Right lobe of liver (tissue), 6 donors: Measurements from ENCODE around the gene DBH. TPM values are rescaled to one million over a fixed set of nuclear protein-coding genes. Genes with fewer than 3 reads are reported as not detected.
A peak's percentile ranks its signal among the peaks of the same experiment; 100 is the strongest.

Source experiments
- ATAC-seq, 4 donors: fragments of 200-7000 bp; cut with Tn5 transposase; one replicate each; pipeline ENCODE4 v1.9.1; 2020; ENCODE audit warnings: mild to moderate bottlenecking in 4 of 4, moderate library complexity in 4 of 4
- DNase-seq, 3 donors: peaks; one replicate each; pipeline ENCODE4 v3.0.0-alpha.2; 2020
- H3K27ac ChIP-seq, 3 donors: fragments of 200-600 bp; one replicate each; pipeline ENCODE4 v1.8.0; 2022
- H3K27me3 ChIP-seq, 2 donors: fragments of 200-600 bp; one replicate each; pipeline ENCODE4 v1.8.0; 2022
- H3K36me3 ChIP-seq, 4 donors: fragments of 200-600 bp; sonication (generic) in 1 of 4; one replicate each; pipeline versions ENCODE4 v1.5.1 to v1.8.0; 2017 to 2022; ENCODE audit warnings: control low read depth in 1 of 4
- H3K4me1 ChIP-seq, 4 donors: fragments of 200-600 bp; sonication (generic) in 1 of 4; one replicate each; pipeline versions ENCODE4 v1.5.1 to v1.8.0; 2017 to 2022; ENCODE audit warnings: control low read depth in 1 of 4
- H3K4me3 ChIP-seq, 3 donors: fragments of 200-600 bp; one replicate each; pipeline ENCODE4 v1.8.0; 2022
- H3K9me3 ChIP-seq, 4 donors: fragments of 200-600 bp; sonication (generic) in 1 of 4; one replicate each; pipeline versions ENCODE4 v1.5.1 to v1.8.0; 2017 to 2022; ENCODE audit warnings: control low read depth in 1 of 4
- CTCF ChIP-seq, 4 donors: fragments of 200-600 bp in 3 of 4; fragments of 450-650 bp in 1 of 4; IDR thresholded peaks; one replicate each; pipeline versions ENCODE4 v1.5.1 to v1.8.0; 2016 to 2022; ENCODE audit warnings: antibody characterized with exemption in 4 of 4, mild to moderate bottlenecking in 2 of 4
- POLR2A ChIP-seq: fragments of 450-650 bp; IDR thresholded peaks from one replicate; pipeline ENCODE4 v1.6.1; 2017; ENCODE audit warnings: antibody characterized with exemption, mild to moderate bottlenecking
- WGBS: methylation state at CpG from one replicate; pipeline ENCODE4 v1.1.6; 2018; ENCODE audit warnings: low coverage, low lambda C conversion rate; ENCODE audit not compliant: insufficient coverage; ENCODE audit errors: missing lambda C conversion rate; 5-methylcytosine and 5-hydroxymethylcytosine counted together
- intact Hi-C, 2 donors: fragments of 100-400 bp; cut with DNase I; formaldehyde crosslinking; loops; one replicate each; pipeline versions ENCODE4 v1.11.2 to v1.14.1; 2022
- total RNA-seq, 6 experiments: library from RNA; depleted of rRNA in 2 of 6; stranded (reverse); fragments of >200 nt in 2 of 6; fragmentation: NEBNext Ultra II Directional in 3 of 6; extraction: Animal tissue kit (Norgen Biotek cat#: 25700) in 3 of 6; gene quantifications; one replicate each; pipeline versions ENCODE4 v1.1.0 to v1.2.4, GENCODE V29; 2016 to 2023
- donor health status: DM: no; HTN: yes; CAD: no.
- donor health status: DM: no; HTN: no; CAD: no.
- donor health status: DM: no; HTN: no; CAD: no.
- donor health status: DM: no; HTN: yes; CAD: no.
- donor health status: DM: no; HTN: yes; CAD: no.

The DBH gene
- total RNA-seq, 6 experiments from 2014 or later = 1.2 to 12.9 (median 5.7) TPM

- no peak for ATAC-seq
- H3K9me3 ChIP-seq = no peaks in the 10 kb centered on the region
- no peaks in the 10 kb centered on the region for H3K27me3 ChIP-seq
- H3K27ac ChIP-seq = no peak overlapping the region
- no peaks in the 10 kb centered on the region for H3K4me1 ChIP-seq
- intact Hi-C loops = no loop called here
- TF ChIP-seq CTCF (IDR thresholded peaks at IDR 0.05) (no peak), POLR2A (no peak)
- no peak for DNase-seq
- 43% methylated on average over 7 of the region's 27 CpGs for WGBS
- no peaks in the 10 kb centered on the region for H3K36me3 ChIP-seq
- no peak overlapping the region for H3K4me3 ChIP-seq
Measured at GRCh38 chr9:133632806-133633680, 3.1 kb upstream of the DBH start.

- H3K27me3 ChIP-seq = no peaks in the 10 kb centered on the region
- 64% methylated on average over 8 of the region's 8 CpGs for WGBS
- intact Hi-C loops = no loop called here
- no peak overlapping the region for H3K27ac ChIP-seq
- no peaks in the 10 kb centered on the region for H3K9me3 ChIP-seq
- TF ChIP-seq POLR2A = no peak
- TF ChIP-seq CTCF (IDR thresholded peaks at IDR 0.05) = no peak
- no peaks in the 10 kb centered on the region for H3K36me3 ChIP-seq
- H3K4me3 ChIP-seq = no peak overlapping the region
- H3K4me1 ChIP-seq = no peaks in the 10 kb centered on the region
- no peak for DNase-seq
- ATAC-seq = no peak
Measured at GRCh38 chr9:133633681-133634080, 2.5 kb upstream of the DBH start.

GRCh38 chr9:133634081-133634691 lies 2.0 kb upstream of the DBH start:
- no peak overlapping the region for H3K27ac ChIP-seq
- peak; percentile 10 to 34 (median 32) for ATAC-seq

GRCh38 chr9:133635098-133635497 lies 1.1 kb upstream of the DBH start:
- no peak for DNase-seq
- H3K9me3 ChIP-seq = no peaks in the 10 kb centered on the region
- H3K27ac ChIP-seq = no peak overlapping the region
- ATAC-seq = no peak
- no peaks in the 10 kb centered on the region for H3K4me1 ChIP-seq
- no peak overlapping the region for H3K4me3 ChIP-seq
- no peaks in the 10 kb centered on the region for H3K27me3 ChIP-seq
- TF ChIP-seq POLR2A (no peak), CTCF (IDR thresholded peaks at IDR 0.05) (no peak)
- no peaks in the 10 kb centered on the region for H3K36me3 ChIP-seq
- WGBS = 53% methylated on average over 5 of the region's 6 CpGs
- intact Hi-C loops = no loop called here

More at GRCh38 chr9:133634081-133634691, 2.0 kb upstream of the DBH start:
- Histone ChIP-seq H3K4me3 (no peak overlapping the region), H3K4me1 (no peaks in the 10 kb centered on the region), H3K9me3 (no peaks in the 10 kb centered on the region), H3K36me3 (no peaks in the 10 kb centered on the region), H3K27me3 (no peaks in the 10 kb centered on the region)
- no peak for DNase-seq
- WGBS = 32% methylated on average over 3 of the region's 24 CpGs
- intact Hi-C loops = no loop called here
- TF ChIP-seq CTCF (IDR thresholded peaks at IDR 0.05) (no peak), POLR2A (no peak)
